ENCODE data around the gene TRIL. TPM values are rescaled to one million over a fixed set of nuclear protein-coding genes. Genes with fewer than 3 reads are reported as not detected.

Gene TRIL
- total and polyA plus RNA-seq, 2 of the 13 experiments (the other 11 are each of a cell fraction or from before 2014, with no cell fraction given): 0.18 to 0.40 TPM

- TF ChIP-seq ZNF792 (CRISPR knock-in tag; IDR thresholded peaks at IDR 0.05) (peak; percentile 94), ZMYM2 (CRISPR knock-in tag; IDR thresholded peaks at IDR 0.05) (peak; percentile 96), FOXO1 (CRISPR knock-in tag; IDR thresholded peaks at IDR 0.05) (peak; percentile 54; the same call in 1 of the 2 replicates), U2AF2 (IDR thresholded peaks at IDR 0.05; ENCODE audit: low read depth, low read length) (no peak), ZSCAN22 (CRISPR knock-in tag; IDR thresholded peaks at IDR 0.05) (peak; percentile 97), PAXIP1 (CRISPR knock-in tag; conservative IDR thresholded peaks at IDR 0.05) (peak; percentile 79), MLLT10 (CRISPR knock-in tag; IDR thresholded peaks at IDR 0.05) (no peak), MEIS2 (CRISPR knock-in tag; IDR thresholded peaks at IDR 0.05) (peak; percentile 22; the same call in 1 of the 2 replicates), JDP2 (CRISPR knock-in tag; IDR thresholded peaks at IDR 0.05; ENCODE audit: borderline replicate concordance) (peak; percentile 85; the same call in 1 of the 2 replicates), NKX3-1 (CRISPR knock-in tag; IDR thresholded peaks at IDR 0.05) (no peak; the same call in 1 of the 2 replicates), TOPORS (CRISPR knock-in tag; IDR thresholded peaks at IDR 0.05) (peak; percentile 79; the same call in 1 of the 2 replicates), POLR2A (IDR thresholded peaks at IDR 0.05; ENCODE audit: insufficient read depth in 1 of 2, low read depth in 2 of 2, low read length in 2 of 2) (peak in 1 of 2 experiments; percentile 70; a peak in 2 of 4 replicates), HOXA5 (CRISPR knock-in tag; IDR thresholded peaks at IDR 0.05) (peak; percentile 74), SOX6 (IDR thresholded peaks at IDR 0.05) (no peak), SOX6 (CRISPR knock-in tag; IDR thresholded peaks at IDR 0.05) (peak; percentile 72)
- TF ChIP-seq, protein P1, sequence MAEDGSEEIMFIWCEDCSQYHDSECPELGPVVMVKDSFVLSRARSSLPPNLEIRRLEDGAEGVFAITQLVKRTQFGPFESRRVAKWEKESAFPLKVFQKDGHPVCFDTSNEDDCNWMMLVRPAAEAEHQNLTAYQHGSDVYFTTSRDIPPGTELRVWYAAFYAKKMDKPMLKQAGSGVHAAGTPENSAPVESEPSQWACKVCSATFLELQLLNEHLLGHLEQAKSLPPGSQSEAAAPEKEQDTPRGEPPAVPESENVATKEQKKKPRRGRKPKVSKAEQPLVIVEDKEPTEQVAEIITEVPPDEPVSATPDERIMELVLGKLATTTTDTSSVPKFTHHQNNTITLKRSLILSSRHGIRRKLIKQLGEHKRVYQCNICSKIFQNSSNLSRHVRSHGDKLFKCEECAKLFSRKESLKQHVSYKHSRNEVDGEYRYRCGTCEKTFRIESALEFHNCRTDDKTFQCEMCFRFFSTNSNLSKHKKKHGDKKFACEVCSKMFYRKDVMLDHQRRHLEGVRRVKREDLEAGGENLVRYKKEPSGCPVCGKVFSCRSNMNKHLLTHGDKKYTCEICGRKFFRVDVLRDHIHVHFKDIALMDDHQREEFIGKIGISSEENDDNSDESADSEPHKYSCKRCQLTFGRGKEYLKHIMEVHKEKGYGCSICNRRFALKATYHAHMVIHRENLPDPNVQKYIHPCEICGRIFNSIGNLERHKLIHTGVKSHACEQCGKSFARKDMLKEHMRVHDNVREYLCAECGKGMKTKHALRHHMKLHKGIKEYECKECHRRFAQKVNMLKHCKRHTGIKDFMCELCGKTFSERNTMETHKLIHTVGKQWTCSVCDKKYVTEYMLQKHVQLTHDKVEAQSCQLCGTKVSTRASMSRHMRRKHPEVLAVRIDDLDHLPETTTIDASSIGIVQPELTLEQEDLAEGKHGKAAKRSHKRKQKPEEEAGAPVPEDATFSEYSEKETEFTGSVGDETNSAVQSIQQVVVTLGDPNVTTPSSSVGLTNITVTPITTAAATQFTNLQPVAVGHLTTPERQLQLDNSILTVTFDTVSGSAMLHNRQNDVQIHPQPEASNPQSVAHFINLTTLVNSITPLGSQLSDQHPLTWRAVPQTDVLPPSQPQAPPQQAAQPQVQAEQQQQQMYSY (CRISPR knock-in tag; IDR thresholded peaks at IDR 0.05): no peak; the same call in 1 of the 2 replicates
- TF ChIP-seq, protein P2, sequence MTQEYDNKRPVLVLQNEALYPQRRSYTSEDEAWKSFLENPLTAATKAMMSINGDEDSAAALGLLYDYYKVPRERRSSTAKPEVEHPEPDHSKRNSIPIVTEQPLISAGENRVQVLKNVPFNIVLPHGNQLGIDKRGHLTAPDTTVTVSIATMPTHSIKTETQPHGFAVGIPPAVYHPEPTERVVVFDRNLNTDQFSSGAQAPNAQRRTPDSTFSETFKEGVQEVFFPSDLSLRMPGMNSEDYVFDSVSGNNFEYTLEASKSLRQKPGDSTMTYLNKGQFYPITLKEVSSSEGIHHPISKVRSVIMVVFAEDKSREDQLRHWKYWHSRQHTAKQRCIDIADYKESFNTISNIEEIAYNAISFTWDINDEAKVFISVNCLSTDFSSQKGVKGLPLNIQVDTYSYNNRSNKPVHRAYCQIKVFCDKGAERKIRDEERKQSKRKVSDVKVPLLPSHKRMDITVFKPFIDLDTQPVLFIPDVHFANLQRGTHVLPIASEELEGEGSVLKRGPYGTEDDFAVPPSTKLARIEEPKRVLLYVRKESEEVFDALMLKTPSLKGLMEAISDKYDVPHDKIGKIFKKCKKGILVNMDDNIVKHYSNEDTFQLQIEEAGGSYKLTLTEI (CRISPR knock-in tag; conservative IDR thresholded peaks at IDR 0.05): no peak
- TF ChIP-seq, protein P3, sequence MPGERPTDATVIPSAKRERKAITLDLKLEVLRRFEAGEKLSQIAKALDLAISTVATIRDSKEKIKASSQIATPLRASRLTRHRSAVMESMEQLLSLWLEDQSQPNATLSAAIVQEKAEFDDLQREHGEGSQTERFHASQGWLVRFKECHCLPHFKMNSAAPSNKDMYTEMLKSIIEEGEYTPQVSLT (CRISPR knock-in tag; IDR thresholded peaks at IDR 0.05; ENCODE audit: borderline replicate concordance, low read depth): peak; percentile 95; the same call in 1 of the 2 replicates
- TF ChIP-seq, protein P4, sequence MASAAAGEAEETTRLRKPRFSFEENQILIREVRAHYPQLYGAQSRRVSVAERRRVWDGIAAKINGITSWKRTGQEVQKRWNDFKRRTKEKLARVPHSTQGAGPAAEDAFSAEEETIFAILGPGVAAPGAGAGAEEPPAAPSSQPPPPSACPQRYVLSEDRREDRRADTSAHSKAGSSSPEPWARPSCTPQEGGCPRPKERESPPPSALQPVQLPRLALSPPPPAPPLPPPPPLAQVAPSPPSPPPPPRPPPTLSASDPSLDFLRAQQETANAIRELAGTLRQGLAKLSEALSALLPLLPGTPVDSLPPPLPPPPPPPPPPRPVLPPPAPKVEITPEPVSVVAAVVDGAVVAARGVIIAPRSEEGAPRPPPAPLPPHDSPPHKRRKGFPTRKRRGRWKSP (CRISPR knock-in tag; IDR thresholded peaks at IDR 0.05): peak; percentile 100
These were observed 2.2 kb downstream of the TRIL start (continued) for GRCh38 chr7:28955718-28956607.

Data from HepG2 (cell line).